GM23338 (cell line): ENCODE measurements around the gene SLC6A3. TPM values are rescaled to one million over a fixed set of nuclear protein-coding genes. Genes with fewer than 3 reads are reported as not detected.

ENCODE experiments used
- ATAC-seq: fragments of 200-7000 bp; cut with Tn5 transposase; 3 replicates; pipeline ENCODE4 v1.9.1; 2020
- DNase-seq: peaks from one replicate; pipeline ENCODE4 v3.0.0-alpha.2; 2015; ENCODE audit warnings: low spot score
- H2AFZ ChIP-seq: fragments of 200-600 bp; sonication (generic); 2 replicates; pipeline ENCODE4 v1.8.0; 2016; ENCODE audit warnings: antibody characterized with exemption, mild to moderate bottlenecking, moderate library complexity
- H3F3A ChIP-seq: fragments of 200-600 bp; sonication (generic); replicated peaks from 2 replicates; pipeline ENCODE4 v1.8.0; 2017; ENCODE audit warnings: antibody characterized with exemption, mixed run types, low read depth
- H3K27ac ChIP-seq: fragments of 200-600 bp; sonication (generic); 2 replicates; pipeline ENCODE4 v1.6.1; 2016; ENCODE audit warnings: low read depth
- H3K27me3 ChIP-seq: fragments of 200-600 bp; sonication (generic); 2 replicates; pipeline ENCODE4 v1.8.0; 2016; ENCODE audit warnings: mild to moderate bottlenecking, mixed run types, moderate library complexity; ENCODE audit not compliant: insufficient read depth
- H3K36me3 ChIP-seq: fragments of 200-600 bp; sonication (generic); 2 replicates; pipeline ENCODE4 v1.8.0; 2016; ENCODE audit warnings: mild to moderate bottlenecking; ENCODE audit not compliant: insufficient read depth
- H3K4me1 ChIP-seq: fragments of 200-600 bp; sonication (generic); 2 replicates; pipeline ENCODE4 v1.8.0; 2016; ENCODE audit warnings: mild to moderate bottlenecking, moderate library complexity; ENCODE audit not compliant: insufficient read depth
- H3K4me2 ChIP-seq: fragments of 200-600 bp; sonication (generic); 2 replicates; pipeline ENCODE4 v1.7.1; 2017; ENCODE audit warnings: mixed run types
- H3K4me3 ChIP-seq: fragments of 200-600 bp; sonication (generic); 2 replicates; pipeline ENCODE4 v1.6.1; 2016; ENCODE audit warnings: mixed run types
- H3K79me2 ChIP-seq: fragments of 200-600 bp; sonication (generic); replicated peaks from 2 replicates; pipeline ENCODE4 v1.8.0; 2017; ENCODE audit warnings: mild to moderate bottlenecking; ENCODE audit not compliant: insufficient read depth
- H3K9me2 ChIP-seq: fragments of 200-600 bp; sonication (generic); 2 replicates; pipeline ENCODE4 v1.8.0; 2017; ENCODE audit not compliant: insufficient read depth
- H4K20me1 ChIP-seq: fragments of 200-600 bp; sonication (generic); replicated peaks from 2 replicates; pipeline ENCODE4 v1.8.0; 2017; ENCODE audit warnings: mild to moderate bottlenecking; ENCODE audit not compliant: insufficient read depth
- H3K27ac Mint-ChIP-seq: 2 replicates; pipeline ENCODE4 v1.8.0; 2020; ENCODE audit warnings: inconsistent platforms, mild to moderate bottlenecking, moderate library complexity, mixed read lengths
- H3K27me3 Mint-ChIP-seq: 3 replicates; pipeline ENCODE4 v1.8.0; 2022; ENCODE audit warnings: low read depth, mild to moderate bottlenecking, moderate library complexity, mixed read lengths, inconsistent platforms; ENCODE audit not compliant: insufficient read depth, poor library complexity
- H3K36me3 Mint-ChIP-seq: 3 replicates; pipeline ENCODE4 v1.8.0; 2021; ENCODE audit warnings: low read depth, mild to moderate bottlenecking, inconsistent platforms, moderate library complexity, mixed read lengths
- H3K4me1 Mint-ChIP-seq: 3 replicates; pipeline ENCODE4 v1.8.0; 2020; ENCODE audit warnings: mild to moderate bottlenecking, inconsistent platforms, mixed read lengths
- H3K4me3 Mint-ChIP-seq: 3 replicates; pipeline ENCODE4 v1.8.0; 2021; ENCODE audit warnings: moderate library complexity, mild to moderate bottlenecking, inconsistent platforms, mixed read lengths
- H3K9me3 Mint-ChIP-seq: 3 replicates; pipeline ENCODE4 v1.8.0; 2020; ENCODE audit warnings: moderate library complexity, mild to moderate bottlenecking, inconsistent platforms, mixed read lengths
- CREB1 ChIP-seq: fragments of 250-450 bp; sonication (Bioruptor Pico); IDR thresholded peaks from 2 replicates; pipeline ENCODE4 v1.5.0; 2020; ENCODE audit warnings: low read depth, mild to moderate bottlenecking, moderate library complexity
- CTCF ChIP-seq, 2 experiments: fragments of 200-600 bp in 1 of 2; sonication (generic) in 1 of 2; conservative IDR thresholded peaks; 2 replicates each; pipeline versions ENCODE4 v1.5.1 to v1.6.1; 2016 to 2017; ENCODE audit warnings: antibody characterized with exemption in 2 of 2, low read depth in 2 of 2, mild to moderate bottlenecking in 2 of 2, moderate library complexity in 1 of 2
- EZH2 ChIP-seq: fragments of 200-600 bp; sonication (generic); IDR thresholded peaks from one replicate; pipeline ENCODE4 v1.8.0; 2017; ENCODE audit warnings: antibody characterized with exemption, mild to moderate bottlenecking, low read depth; ENCODE audit not compliant: unreplicated experiment
- EZH2phosphoT487 ChIP-seq: fragments of 200-600 bp; sonication (generic); IDR thresholded peaks from one replicate; pipeline ENCODE4 v1.8.1; 2018; ENCODE audit warnings: antibody characterized with exemption; ENCODE audit not compliant: unreplicated experiment
- JUNB ChIP-seq: IDR thresholded peaks from one replicate; pipeline ENCODE4 v1.6.1; 2016; ENCODE audit warnings: antibody characterized with exemption; ENCODE audit not compliant: unreplicated experiment
- NANOG ChIP-seq: IDR thresholded peaks from 2 replicates; pipeline ENCODE4 v1.6.1; 2016; ENCODE audit warnings: antibody characterized with exemption, borderline replicate concordance
- POLR2AphosphoS5 ChIP-seq: IDR thresholded peaks from 2 replicates; pipeline ENCODE4 v1.6.1; 2016; ENCODE audit warnings: antibody characterized with exemption, low read depth
- REST ChIP-seq: IDR thresholded peaks from one replicate; pipeline ENCODE4 v1.6.1; 2018; ENCODE audit warnings: antibody characterized with exemption; ENCODE audit not compliant: unreplicated experiment
- STAT1 ChIP-seq: IDR thresholded peaks from one replicate; pipeline ENCODE4 v1.6.1; 2016; ENCODE audit warnings: antibody characterized with exemption; ENCODE audit not compliant: unreplicated experiment
- ZNF114 ChIP-seq: fragments of 250-450 bp; sonication (Bioruptor Pico); IDR thresholded peaks from 2 replicates; pipeline ENCODE4 v1.5.0; 2020; ENCODE audit warnings: mild to moderate bottlenecking, moderate library complexity
- ZNF331 ChIP-seq: fragments of 250-450 bp; sonication (Bioruptor Pico); IDR thresholded peaks from 2 replicates; pipeline ENCODE4 v1.5.0; 2020; ENCODE audit warnings: low read depth, mild to moderate bottlenecking, moderate library complexity
- ZNF462 ChIP-seq: fragments of 250-450 bp; sonication (Bioruptor Pico); IDR thresholded peaks from 2 replicates; pipeline ENCODE4 v1.5.0; 2020; ENCODE audit warnings: mild to moderate bottlenecking, moderate library complexity
- polyA plus RNA-seq: library from polyadenylated mRNA; unstranded; fragments of >200 nt; fragmentation: Nextera tagmentation; extraction: Ambion mirVana; gene quantifications from 2 replicates; pipeline ENCODE4 v1.2.1, GENCODE V29; 2016
- total RNA-seq: library from RNA; depleted of rRNA; stranded (reverse); fragments of >200 nt; shearing (Covaris generic); gene quantifications from 2 replicates; pipeline ENCODE4 v1.2.3, GENCODE V29; 2014
- TF ChIP-seq, protein P1 (sequence below): IDR thresholded peaks from 2 replicates; pipeline ENCODE4 v1.6.1; 2016; ENCODE audit warnings: antibody characterized with exemption

SLC6A3 gene
- total and polyA plus RNA-seq, 2 experiments from 2014 or later = 0.76 to 1.0 TPM

GRCh38 chr5:1415059-1415425, 30.2 kb downstream of the SLC6A3 start:
- peaks cover 13% of the 10 kb centered on the region for H3K4me1 ChIP-seq
- Mint-ChIP-seq H3K9me3 (no peaks in the 10 kb centered on the region; the same call in none of the 3 replicates), H3K36me3 (no peaks in the 10 kb centered on the region; the same call in 2 of the 3 replicates), H3K27ac (no peak overlapping the region), H3K27me3 (peaks cover 12% of the 10 kb centered on the region), H3K4me1 (peaks cover 17% of the 10 kb centered on the region), H3K4me3 (no peak overlapping the region)
- H3K27me3 ChIP-seq = no peaks in the 10 kb centered on the region
- no peaks in the 10 kb centered on the region for H3K79me2 ChIP-seq
- no peak for TF ChIP-seq REST
- no peak for TF ChIP-seq CTCF (conservative IDR thresholded peaks at IDR 0.05; ENCODE audit: low read depth in 2 of 2)
- TF ChIP-seq ZNF114 (CRISPR knock-in tag) = no peak
- no peak for TF ChIP-seq EZH2phosphoT487
- TF ChIP-seq ZNF331 (CRISPR knock-in tag) = no peak
- no peak for TF ChIP-seq JUNB
- no peak for TF ChIP-seq CREB1 (CRISPR knock-in tag)
- no peak for TF ChIP-seq EZH2
- TF ChIP-seq POLR2AphosphoS5 = no peak
- no peak for TF ChIP-seq STAT1
- TF ChIP-seq, protein P1, sequence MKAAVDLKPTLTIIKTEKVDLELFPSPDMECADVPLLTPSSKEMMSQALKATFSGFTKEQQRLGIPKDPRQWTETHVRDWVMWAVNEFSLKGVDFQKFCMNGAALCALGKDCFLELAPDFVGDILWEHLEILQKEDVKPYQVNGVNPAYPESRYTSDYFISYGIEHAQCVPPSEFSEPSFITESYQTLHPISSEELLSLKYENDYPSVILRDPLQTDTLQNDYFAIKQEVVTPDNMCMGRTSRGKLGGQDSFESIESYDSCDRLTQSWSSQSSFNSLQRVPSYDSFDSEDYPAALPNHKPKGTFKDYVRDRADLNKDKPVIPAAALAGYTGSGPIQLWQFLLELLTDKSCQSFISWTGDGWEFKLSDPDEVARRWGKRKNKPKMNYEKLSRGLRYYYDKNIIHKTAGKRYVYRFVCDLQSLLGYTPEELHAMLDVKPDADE = no peak
- no peak for TF ChIP-seq ZNF462 (CRISPR knock-in tag)
- TF ChIP-seq NANOG = no peak
- no peaks in the 10 kb centered on the region for H4K20me1 ChIP-seq
- H3K9me2 ChIP-seq = no peaks in the 10 kb centered on the region
- peaks cover 4% of the 10 kb centered on the region; the same call in 1 of the 2 replicates for H3F3A ChIP-seq
- ATAC-seq = no peak
- DNase-seq = no peak
- H2AFZ ChIP-seq = no peak overlapping the region
- H3K36me3 ChIP-seq = no peaks in the 10 kb centered on the region
- no peak overlapping the region for H3K4me3 ChIP-seq
- no peak overlapping the region for H3K27ac ChIP-seq
- H3K4me2 ChIP-seq = no peak overlapping the region
